ENCODE measurements around the gene PGRMC2.

GRCh38 chr4:128227991-128228571 is 59.5 kb downstream of the PGRMC2 start:
- TF ChIP-seq EZH2 (IDR thresholded peaks at IDR 0.05), result no peak
- TF ChIP-seq POLR2AphosphoS5 (IDR thresholded peaks at IDR 0.05; ENCODE audit: borderline replicate concordance, low read depth, low read length), result no peak
- TF ChIP-seq FOXP2 (optimal IDR thresholded peaks at IDR 0.05; ENCODE audit: control extremely low read depth, extremely low read length, insufficient read depth), result no peak

All from SK-N-MC (cell line).